GM18858 (cell line): ENCODE data around the gene MUCL3.
"Not testable (repeated sequence)": the region's sequence is repeated elsewhere in the genome, so short reads cannot be mapped to it uniquely, and the experiment has no call there.

ENCODE experiments used
- ATAC-seq: cut with Tn5 transposase; IDR thresholded peaks from one replicate; pipeline ENCODE4 v1.9.1; 2021; ENCODE audit not compliant: unreplicated experiment

Gene MUCL3

GRCh38 chr6:30937265-30937664 is 3.5 kb upstream of the MUCL3 start:
- no peak for ATAC-seq

GRCh38 chr6:30938730-30939129 is 2.0 kb upstream of the MUCL3 start:
- no peak for ATAC-seq

GRCh38 chr6:30939473-30939872 is 1.3 kb upstream of the MUCL3 start:
- no peak for ATAC-seq

GRCh38 chr6:30942338-30943060 is 1.7 kb downstream of the MUCL3 start:
- ATAC-seq = no peak

GRCh38 chr6:30944051-30944450 is 3.3 kb downstream of the MUCL3 start:
- ATAC-seq = no peak

- ATAC-seq = no peak
These were observed 4.5 kb downstream of the MUCL3 start for GRCh38 chr6:30945281-30945680.

- ATAC-seq = no peak
These were observed 6.5 kb downstream of the MUCL3 start for GRCh38 chr6:30947231-30947630.

GRCh38 chr6:30948811-30949210 is 8.0 kb downstream of the MUCL3 start:
- ATAC-seq = no peak

GRCh38 chr6:30951907-30952469 is 11.2 kb downstream of the MUCL3 start:
- ATAC-seq = no peak

- no peak for ATAC-seq
These were observed 14.0 kb downstream of the MUCL3 start for GRCh38 chr6:30954631-30955366.

GRCh38 chr6:30955367-30956042 is 14.7 kb downstream of the MUCL3 start:
- no peak for ATAC-seq

- ATAC-seq = no peak
These were observed 16.9 kb downstream of the MUCL3 start for GRCh38 chr6:30957716-30958115.

GRCh38 chr6:30960907-30961673 is 20.3 kb downstream of the MUCL3 start:
- ATAC-seq = no peak

GRCh38 chr6:30962716-30963115 is 21.9 kb downstream of the MUCL3 start:
- ATAC-seq = no peak

- ATAC-seq = no peak
These were observed 22.9 kb downstream of the MUCL3 start for GRCh38 chr6:30963641-30964040.

- ATAC-seq = no peak
These were observed 23.3 kb downstream of the MUCL3 start for GRCh38 chr6:30964075-30964474.

- no peak for ATAC-seq
These were observed 24.4 kb downstream of the MUCL3 start for GRCh38 chr6:30965140-30965601.

GRCh38 chr6:30966154-30966553 is 25.4 kb downstream of the MUCL3 start:
- no peak for ATAC-seq

GRCh38 chr6:30969171-30969570 is 28.4 kb downstream of the MUCL3 start:
- ATAC-seq = not testable (repeated sequence)

- ATAC-seq = no peak
These were observed 30.2 kb downstream of the MUCL3 start for GRCh38 chr6:30970946-30971345.

GRCh38 chr6:30972816-30973215 is 32.0 kb downstream of the MUCL3 start:
- ATAC-seq = no peak
